ENCODE measurements around the gene APOE. TPM values are rescaled to one million over a fixed set of nuclear protein-coding genes. Genes with fewer than 3 reads are reported as not detected.
A peak's percentile ranks its signal among the peaks of the same experiment; 100 is the strongest.
"Not testable (repeated sequence)": the region's sequence is repeated elsewhere in the genome, so short reads cannot be mapped to it uniquely, and the experiment has no call there.

The APOE gene
- total RNA-seq, 1 experiment from 2014 or later = 0.14 TPM

GRCh38 chr19:44909775-44910174, 4.2 kb downstream of the APOE start:
- DNase-seq (ENCODE audit: low spot score) = no peak

- DNase-seq (ENCODE audit: low spot score) = not testable (repeated sequence)
These were observed 6.3 kb downstream of the APOE start for GRCh38 chr19:44911896-44912295.

GRCh38 chr19:44912854-44913253, 7.3 kb downstream of the APOE start:
- no peak for DNase-seq (ENCODE audit: low spot score)

- DNase-seq (ENCODE audit: low spot score) = not testable (repeated sequence)
These were observed 8.2 kb downstream of the APOE start for GRCh38 chr19:44913512-44914432.

GRCh38 chr19:44914433-44915206, 9.0 kb downstream of the APOE start, which contains the start of gene APOC1:
TSS of gene APOC1 (plus strand) at chr19:44914608. CDS start at chr19:44914892, 284 bp downstream.
- DNase-seq (ENCODE audit: low spot score) = peak; percentile 61

- no peak for DNase-seq (ENCODE audit: low spot score)
These were observed 18.7 kb downstream of the APOE start for GRCh38 chr19:44924243-44924725.

- no peak for DNase-seq (ENCODE audit: low spot score)
These were observed 19.7 kb downstream of the APOE start for GRCh38 chr19:44925114-44925891.

- not testable (repeated sequence) for DNase-seq (ENCODE audit: low spot score)
These were observed 20.9 kb downstream of the APOE start for GRCh38 chr19:44926245-44927077.

- no peak for DNase-seq (ENCODE audit: low spot score)
These were observed 22.1 kb downstream of the APOE start for GRCh38 chr19:44927746-44928145.

GRCh38 chr19:44930088-44930487, 24.5 kb downstream of the APOE start:
- no peak for DNase-seq (ENCODE audit: low spot score)

GRCh38 chr19:44931541-44931940, 25.9 kb downstream of the APOE start:
- DNase-seq (ENCODE audit: low spot score) = no peak

GRCh38 chr19:44939668-44940067, 34.1 kb downstream of the APOE start:
- DNase-seq (ENCODE audit: low spot score) = no peak

GRCh38 chr19:44942067-44942571, 36.5 kb downstream of the APOE start, which contains the start of gene APOC4:
TSS of gene APOC4 (plus strand) at chr19:44942237. CDS start at chr19:44942278, 41 bp downstream.
- no peak for DNase-seq (ENCODE audit: low spot score)

GRCh38 chr19:44943801-44944249, 38.2 kb downstream of the APOE start:
- no peak for DNase-seq (ENCODE audit: low spot score)

GRCh38 chr19:44947041-44947581, 41.5 kb downstream of the APOE start:
- no peak for DNase-seq (ENCODE audit: low spot score)

- DNase-seq (ENCODE audit: low spot score) = no peak
These were observed 42.6 kb downstream of the APOE start for GRCh38 chr19:44948237-44948636.

- no peak for DNase-seq (ENCODE audit: low spot score)
These were observed 43.3 kb downstream of the APOE start for GRCh38 chr19:44948763-44949374.

- DNase-seq (ENCODE audit: low spot score) = no peak
These were observed 44.0 kb downstream of the APOE start for GRCh38 chr19:44949550-44949949.

All from A172 (cell line).